ENCODE results near the gene SEPTIN11.
"Not testable (repeated sequence)": the region's sequence is repeated elsewhere in the genome, so short reads cannot be mapped to it uniquely, and the experiment has no call there.

SEPTIN11 gene

DNA sequence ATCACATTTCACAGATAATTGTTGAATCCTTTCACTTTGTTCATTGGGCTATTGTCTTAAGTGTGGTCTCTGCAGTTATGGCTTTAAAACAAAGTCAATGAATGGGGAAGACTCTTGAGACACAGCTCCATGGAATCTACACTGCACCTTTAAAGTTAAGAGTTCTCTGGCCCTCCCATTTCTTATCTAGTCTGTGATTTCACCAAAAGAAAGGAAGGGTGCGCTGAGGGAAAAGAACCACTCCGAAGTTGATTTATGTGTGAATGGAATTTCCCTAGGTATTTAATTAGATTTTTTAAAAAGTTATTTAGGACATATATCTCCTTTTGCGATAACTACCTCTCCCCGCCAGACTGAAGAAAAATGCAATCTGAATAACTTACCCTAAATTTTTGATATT is 2.5 kb downstream of the SEPTIN11 start:
- no peak for DNase-seq (ENCODE audit: low spot score)

DNA sequence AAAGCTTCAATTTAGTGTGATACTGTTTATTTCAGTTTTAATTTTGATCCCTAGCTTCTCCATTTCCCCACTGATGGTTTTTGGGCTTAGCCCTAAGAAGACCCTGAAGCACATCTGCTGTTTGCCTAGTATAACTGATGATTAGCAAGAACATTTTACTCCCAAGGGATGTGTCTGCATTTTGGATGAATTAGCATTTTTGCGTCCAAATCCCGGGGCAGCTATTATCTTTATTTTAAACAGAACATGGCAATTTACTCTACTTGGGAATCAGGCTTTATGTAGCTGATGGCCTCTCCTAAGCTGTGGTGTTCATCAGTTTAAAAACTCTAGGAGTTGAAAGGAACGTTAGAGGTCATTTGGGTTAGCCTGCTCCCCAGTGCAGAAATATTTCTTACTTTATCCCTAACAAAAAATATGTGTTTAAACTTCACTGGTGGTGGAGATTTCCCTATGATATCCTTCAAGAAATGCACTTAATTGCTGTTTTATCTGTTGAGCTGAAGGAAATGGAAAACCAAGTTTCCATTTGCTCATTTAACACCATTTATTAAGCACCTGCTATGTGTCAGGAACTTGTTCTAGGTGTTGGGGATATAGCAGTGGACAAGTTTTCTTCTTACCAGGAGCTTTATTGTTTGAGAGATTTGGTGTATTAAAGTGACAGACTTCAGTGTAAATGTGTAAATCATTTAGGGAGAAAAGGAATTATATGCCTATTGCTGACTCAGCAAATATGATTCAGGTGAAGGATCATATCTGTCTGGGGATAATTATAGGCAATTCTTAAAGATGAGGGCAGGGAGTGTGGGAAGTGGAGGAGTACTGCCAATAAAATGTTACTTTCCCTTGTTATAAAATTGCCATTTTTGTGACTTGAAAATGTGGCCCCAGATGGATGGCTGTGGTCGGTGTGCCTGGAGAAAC is 3.4 kb downstream of the SEPTIN11 start:
- no peak for DNase-seq (ENCODE audit: low spot score)

DNA sequence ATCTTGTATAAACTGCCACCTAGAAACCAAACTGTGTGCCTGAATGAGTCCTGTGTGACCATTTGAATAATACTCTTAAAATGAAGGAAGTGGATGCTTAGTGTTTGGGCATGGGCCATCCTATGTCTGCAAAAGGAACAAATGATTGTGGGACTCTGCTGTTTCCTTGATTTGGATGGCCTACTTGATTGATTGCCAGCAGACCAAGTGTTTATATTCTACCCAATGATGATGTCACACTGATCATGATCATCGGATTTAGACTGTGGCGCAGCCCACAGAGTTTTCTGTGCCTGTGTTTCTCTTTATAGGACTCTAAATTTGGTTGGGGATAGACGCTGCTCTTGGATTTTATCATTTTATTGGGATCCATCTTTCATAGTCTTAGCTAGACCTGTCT is 4.4 kb downstream of the SEPTIN11 start:
- no peak for DNase-seq (ENCODE audit: low spot score)

DNA sequence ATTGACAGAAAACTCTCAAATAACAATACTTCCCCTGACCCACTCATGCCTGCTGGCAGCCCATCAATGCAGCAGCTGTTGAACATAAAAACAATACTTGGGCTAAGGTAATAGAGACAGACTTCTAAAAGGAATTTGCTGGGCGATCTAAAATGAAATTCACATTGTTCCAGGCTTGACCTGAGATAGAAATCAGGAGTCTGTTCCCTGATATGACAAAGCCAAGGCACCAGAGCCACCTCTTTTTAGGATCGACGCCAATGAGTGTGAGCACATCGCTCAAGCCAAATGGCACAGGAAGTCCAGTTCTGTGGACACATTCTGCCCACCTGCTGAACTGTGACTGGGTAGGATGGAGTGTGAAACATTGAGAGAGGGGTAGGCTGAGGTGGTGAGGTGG is 4.9 kb downstream of the SEPTIN11 start:
- DNase-seq (ENCODE audit: low spot score): no peak

DNA sequence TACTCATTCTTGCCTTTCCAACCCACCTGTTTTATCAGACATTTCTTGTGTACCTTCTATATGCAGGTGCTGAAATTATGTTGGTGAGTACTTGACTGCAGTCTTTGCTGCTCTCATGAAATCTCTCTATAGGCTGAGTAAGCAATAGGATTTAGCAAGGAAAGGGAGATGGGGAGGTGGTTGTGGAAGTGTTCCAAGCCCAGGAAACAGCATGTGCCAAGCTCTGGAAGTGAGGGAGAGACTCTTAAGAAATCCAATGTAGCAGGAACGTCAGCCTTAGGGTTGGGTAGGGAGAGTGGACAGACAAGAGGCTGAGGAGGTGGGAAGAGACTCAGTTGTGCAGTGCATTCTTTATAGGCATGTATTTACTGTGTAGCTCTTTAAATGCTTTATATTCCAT is 5.6 kb downstream of the SEPTIN11 start:
- no peak for DNase-seq (ENCODE audit: low spot score)

DNA sequence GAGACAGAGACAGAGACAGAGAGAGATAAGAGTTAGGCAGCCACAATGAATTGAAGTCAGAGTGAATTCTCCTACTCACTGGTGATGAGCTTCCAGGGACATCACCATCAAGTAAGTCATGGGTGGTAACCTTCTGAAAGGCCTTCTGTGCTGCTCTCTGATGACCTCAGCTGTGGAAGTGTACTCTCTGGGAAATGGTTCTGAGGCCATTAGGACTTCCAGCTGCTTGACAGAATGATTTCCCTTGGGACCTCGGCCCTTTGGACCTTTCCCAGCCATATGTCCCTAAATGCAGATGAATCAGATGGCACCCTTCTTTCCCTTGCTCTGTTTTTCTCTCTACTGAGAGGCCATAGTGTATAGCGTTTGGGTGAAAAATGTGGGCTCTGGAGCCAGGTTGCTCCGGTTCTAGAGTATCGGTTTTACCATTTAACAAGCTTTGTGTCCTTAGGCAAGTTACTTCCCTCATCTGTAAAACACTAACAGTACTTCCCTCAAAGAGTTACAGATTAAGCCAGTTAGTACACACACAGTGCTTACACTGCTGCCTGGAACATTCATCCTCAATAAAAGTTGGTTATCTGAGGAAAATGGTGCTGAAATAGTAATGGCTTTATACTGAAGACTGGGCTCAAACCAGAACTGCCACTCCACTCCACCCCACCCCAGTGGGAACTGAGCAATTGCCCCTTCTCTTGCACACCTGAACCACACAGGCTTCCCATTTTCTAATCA is 7.6 kb downstream of the SEPTIN11 start:
- no peak for DNase-seq (ENCODE audit: low spot score)

DNA sequence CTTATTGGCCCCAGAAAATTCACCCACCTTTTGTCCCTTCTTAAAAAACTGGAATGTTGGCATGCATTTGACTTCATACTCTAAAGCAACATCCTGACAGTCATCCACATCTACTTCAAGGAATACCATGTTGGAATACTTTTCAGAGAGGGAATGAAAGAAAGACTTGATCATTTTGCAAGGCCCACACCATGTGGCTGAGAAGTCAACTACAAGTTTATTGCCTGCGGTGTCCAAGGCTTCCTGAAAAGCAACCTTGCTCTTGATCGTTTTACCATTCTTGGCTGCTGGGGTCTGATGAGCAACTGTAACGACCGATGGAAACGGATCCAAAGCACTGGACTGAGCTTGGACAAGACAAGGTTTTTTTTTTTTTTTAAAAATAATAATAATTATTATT is 9.3 kb downstream of the SEPTIN11 start:
- no peak for DNase-seq (ENCODE audit: low spot score)

DNA sequence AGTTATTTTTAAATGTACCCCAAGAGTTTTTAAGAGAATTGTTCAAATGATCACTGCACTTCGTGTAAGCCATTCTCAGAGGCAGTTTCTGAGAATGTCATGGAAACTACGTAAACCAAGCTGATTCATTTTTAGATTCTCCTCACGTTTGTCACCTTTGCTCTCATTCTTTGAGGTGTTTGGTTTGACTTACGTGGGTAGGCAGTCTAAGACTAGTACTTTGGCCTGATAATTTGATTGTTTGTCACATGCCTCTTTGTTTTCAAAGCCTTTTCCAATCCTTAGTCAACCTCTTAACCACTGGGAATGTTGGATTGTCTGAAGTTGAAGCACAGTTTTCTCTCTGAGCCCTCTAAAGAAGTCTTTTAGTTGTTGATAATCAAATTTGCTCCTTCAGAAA is 10.5 kb downstream of the SEPTIN11 start:
- DNase-seq (ENCODE audit: low spot score): no peak

DNA sequence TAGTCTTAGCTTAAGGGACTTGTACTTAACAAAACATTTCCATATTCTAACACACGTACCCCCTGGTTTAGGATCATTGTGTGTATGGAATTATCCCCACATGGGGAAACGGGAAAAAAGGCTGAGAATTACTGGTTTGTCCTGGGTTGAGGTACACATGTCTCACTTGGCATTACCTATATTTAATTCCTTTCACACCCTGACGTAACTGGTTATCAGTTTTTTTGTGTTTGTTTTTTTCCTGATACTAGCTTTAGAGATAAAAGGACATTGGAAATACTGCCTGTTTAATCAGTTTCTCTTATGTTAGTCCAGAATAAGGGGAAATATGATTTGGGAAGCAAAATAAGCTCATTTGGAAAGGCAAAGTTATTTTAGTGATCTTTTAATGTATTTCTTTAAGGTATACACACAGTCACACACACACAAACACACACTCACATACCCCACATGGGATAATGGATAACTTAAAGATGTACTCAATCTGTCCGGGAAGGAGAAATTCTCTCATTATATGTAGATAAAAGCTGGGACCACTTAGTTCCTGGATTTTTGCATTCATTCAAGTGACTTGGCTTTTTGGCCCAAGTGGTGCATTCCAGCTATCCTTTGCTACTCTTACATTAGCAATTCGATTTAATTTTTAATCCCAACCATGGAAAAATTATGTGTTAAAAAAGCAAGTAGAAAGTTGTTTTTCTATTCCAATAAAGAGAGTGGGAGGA is 13.0 kb downstream of the SEPTIN11 start:
- no peak for DNase-seq (ENCODE audit: low spot score)

DNA sequence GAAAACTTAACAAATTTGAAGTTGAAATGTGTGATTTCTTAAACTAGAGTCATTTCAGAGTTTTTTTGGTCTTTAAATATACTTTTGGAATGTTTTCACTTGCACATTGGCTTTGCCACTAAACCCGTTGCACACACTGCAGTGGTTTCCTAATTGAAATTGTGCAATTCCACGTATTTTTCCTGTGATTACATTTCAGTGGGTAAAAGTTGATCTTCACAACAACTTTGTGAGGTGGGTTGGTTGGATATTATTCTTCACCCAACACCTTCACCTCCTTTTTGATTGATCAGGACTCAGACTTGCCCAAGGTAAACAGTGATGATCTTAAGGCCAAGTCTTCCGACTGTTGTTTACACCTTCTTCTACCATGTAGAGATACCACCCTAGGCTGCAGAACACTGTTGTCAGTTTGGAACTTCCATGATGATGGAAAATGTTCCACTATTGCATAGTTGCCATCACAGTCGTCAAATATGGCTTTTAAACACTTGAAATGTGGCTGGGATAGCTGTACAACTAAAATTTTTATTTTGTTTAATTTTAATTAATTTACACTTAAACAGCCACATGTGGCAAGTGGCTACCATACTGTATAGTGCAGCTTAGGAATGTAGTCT is 13.7 kb downstream of the SEPTIN11 start:
- DNase-seq (ENCODE audit: low spot score): no peak

DNA sequence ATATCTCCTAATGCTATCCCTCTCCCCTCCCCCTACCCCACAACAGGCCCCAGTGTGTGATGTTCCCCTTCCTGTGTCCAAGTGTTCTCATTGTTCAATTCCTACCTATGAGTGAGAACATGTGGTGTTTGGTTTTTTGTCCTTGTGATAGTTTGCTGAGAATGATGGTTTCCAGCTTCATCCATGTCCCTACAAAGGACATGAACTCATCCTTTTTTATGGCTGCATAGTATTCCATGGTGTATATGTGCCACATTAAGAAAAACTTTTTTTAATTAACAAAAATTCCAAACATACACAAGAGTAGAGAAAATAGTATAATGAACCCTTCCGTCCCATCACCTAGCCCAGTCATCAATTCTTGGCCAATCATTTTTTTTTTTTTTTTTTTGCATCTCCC is 14.4 kb downstream of the SEPTIN11 start:
- not testable (repeated sequence) for DNase-seq (ENCODE audit: low spot score)

DNA sequence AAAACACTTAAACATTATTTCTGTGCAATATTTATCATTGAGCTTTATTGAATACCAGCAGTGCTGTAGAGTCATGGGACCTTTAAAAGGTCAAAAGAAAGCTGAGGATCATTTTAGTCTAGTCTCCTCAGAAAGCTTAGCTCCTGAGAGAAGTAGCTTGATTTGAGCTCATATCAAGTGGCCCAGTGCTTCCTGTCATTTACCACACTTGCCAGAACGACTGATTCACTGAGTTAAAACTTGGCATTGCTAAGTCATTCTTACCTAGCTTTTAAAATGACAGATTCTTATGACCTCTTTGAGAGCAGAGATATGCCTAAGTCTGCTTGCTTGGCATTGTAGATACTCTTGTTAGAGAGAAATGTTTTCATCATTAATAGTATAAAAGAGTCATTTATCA is 15.2 kb downstream of the SEPTIN11 start:
- DNase-seq (ENCODE audit: low spot score): no peak

DNA sequence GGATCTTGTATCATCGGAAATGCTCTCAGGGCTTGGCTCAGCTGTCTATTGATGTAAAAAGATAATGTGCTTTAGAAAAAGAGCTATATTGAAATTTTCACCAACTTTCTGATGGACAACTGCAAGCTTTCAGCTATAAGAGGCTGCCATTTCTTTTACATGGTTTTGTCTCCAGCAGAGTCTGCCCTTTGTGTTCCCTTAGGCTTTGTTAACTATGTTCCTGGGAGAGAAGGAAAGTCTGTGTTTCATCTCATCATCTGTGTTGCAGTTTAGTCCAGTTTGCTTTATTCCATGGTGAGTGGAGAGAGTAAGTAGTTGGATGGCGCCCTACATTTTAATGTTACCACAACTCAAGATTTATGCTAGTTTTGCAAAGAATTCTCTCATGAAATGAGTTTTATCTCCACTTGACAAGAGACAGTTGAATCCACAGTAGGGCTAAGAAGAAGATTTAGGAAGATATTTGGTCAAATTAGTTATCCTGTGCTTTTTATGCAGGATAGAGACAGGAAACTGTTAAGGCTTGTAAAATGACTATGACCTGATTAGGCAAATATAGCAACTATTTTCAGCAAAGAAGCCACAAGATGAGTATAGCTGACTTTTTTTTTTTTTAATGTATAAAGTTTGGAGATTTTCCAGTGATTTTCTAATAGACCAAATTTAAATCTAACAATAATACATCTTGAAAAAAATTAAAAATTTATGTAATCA is 16.5 kb downstream of the SEPTIN11 start:
- no peak for DNase-seq (ENCODE audit: low spot score)

DNA sequence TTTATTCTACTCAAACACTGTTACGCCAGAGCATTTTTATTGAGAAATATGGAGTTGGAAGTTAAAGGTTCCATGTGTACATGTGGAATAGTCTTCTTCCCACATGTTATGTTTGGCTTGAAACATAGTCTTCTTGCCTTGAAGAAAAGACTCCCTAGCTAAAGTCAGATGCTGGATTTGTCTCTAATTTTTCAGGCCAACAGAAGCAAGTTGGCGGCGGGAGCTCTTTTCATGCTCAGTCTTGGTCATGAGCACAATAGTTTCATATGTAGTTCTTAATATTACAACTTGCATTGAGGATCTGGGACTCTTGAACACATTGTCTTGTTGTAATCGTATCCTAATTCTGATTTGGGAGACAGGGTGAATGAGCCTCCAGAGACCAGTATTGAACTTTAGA is 19.4 kb downstream of the SEPTIN11 start:
- no peak for DNase-seq (ENCODE audit: low spot score)

DNA sequence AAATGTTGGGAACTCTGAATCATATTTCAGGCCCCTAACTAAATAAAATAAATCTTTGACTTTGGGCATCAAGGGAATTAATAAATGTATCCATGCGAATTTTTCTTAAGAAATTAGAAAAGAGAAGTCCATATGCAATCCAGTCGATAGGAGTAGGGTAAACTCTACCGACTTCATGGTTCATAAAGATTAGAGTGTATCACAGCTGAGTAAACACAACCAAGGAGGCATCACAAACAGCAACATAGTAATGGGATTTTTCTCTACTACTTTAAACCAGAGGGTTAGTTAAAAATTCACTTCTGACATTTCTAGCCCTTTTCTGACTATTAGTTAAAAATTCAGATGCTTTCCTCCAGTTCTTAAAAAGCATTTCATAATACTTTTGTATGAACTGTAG is 19.9 kb downstream of the SEPTIN11 start:
- DNase-seq (ENCODE audit: low spot score): no peak

DNA sequence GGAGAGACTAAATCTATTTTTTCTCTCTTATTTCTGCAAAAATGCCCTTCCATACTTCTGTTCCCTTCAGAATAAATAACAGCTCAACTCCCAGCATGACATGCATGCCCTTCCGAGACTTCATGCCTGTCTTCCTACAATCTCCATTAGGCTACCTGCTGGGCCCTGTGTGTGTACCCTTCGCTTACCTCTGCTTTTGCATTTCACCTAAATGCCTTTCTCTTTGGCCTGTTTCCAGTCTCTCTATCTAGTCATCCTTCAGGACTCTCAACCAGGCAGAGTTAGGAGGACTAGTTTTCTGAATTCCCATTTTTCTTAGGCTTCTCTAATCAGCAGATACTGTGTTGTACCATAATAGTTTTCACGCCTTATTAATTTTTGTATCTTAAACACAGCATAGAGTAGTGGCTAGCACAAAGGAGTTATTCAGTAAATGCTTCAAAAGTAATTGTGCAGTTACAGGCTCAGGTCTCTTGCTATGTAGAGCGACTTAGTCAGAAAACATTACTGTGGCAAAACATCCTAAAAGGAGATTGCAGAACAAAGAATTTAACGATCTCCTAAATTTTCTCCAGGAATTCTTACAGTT is 20.5 kb downstream of the SEPTIN11 start:
- DNase-seq (ENCODE audit: low spot score): peak; percentile 75

DNA sequence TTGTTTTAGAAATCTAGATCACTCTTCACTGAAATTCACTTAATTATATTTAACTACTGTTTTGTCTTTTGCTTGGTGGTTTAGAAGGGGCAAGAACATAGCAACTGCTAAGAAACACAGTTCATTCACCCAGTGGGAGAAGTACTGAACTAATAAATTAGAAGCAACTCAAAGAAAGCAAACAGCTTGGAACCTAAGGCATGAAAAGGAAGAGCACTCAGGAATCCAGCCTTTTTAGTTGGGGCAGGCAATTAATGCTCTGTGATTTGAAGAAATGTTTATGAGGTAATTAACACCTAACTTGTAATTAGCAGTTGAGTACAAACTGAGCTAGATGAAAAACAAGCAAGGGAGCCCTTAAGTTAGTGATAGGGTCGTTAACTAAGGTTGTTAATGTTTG is 22.8 kb downstream of the SEPTIN11 start:
- DNase-seq (ENCODE audit: low spot score): no peak

DNA sequence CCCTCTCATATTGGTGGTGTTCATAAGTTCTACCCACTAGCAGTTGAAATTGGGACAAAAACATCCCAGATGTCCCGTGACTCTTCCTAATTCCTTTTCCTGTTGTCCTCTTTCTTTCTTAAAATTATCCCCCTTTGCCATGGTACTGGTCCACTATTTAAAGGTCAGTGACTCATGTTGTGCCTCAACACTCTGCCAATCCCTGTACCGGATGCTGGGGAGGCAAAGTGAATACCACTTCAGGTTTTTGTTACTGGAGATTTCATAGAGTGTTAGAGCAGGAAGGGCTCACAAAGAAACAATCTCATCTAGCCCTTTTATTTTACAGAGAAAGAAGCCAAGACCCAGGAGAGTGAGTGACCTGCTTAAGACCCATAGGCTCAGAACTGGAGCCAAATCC is 24.6 kb downstream of the SEPTIN11 start:
- DNase-seq (ENCODE audit: low spot score): no peak

DNA sequence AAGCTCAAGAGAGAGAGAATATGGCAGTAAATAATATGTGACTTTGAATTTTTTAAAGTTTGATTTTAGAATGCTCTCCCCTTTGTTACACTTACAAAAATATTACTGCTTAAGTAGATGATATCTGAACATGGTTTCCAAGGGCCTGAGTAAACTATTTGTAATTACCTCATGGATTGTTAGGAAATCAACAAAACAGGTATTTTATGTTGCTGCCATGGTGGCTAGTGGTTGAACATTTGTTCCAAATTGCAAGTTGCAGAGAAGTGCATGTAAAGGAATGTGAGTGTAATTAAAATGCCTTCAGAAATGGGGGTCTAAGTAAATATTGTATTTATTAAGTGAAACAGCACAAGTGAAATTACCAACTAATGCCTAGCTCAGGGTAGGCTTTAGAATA is 27.6 kb downstream of the SEPTIN11 start:
- no peak for DNase-seq (ENCODE audit: low spot score)

DNA sequence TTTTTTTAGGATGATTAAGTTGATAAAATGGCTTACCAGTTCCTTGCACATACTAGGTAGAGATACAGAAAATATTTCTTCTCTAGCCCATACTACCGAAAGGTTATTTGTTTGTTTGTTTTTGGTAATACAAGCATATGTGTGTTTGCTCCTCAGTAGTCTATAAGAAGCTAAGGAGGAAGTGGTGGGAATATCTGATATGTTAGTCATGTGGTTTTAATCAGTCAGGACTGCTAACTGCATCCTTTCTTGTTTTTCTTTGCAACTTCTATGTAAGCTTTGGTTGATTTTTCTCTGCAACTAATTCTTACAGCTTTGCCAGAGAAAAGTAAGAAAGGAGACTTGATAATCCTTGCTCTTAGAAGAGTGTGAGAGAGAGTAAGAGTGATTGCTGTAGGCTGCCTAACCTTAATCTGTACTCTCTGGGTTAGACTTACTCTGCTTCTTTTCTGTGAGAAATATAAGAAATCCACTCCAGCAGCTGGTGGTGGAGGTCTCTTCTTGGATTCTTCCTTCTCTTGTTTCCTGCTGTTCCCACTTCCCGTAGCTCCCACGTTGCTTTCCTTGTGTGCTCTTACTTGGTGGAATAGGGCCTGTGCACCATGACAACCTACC is 28.3 kb downstream of the SEPTIN11 start:
- DNase-seq (ENCODE audit: low spot score): no peak

DNA sequence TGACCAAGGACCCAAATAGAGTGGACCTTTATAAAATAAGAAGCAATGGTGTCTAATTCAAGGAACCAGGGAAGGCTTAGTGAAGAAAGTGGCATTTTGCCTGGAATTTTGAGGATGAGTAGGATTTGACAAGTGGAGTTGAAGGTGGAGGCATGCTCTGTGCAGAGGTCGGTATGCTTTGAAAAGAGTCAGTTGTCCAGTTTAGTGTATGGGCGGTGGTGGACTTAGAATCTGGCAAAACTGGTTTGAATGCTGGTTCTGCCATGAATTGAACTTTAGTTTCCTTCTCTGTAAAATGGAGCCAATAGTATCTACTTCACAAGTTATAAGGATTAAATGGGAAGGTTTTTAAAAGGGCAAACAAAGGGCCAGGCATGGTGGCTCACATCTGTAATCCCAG is 29.7 kb downstream of the SEPTIN11 start:
- no peak for DNase-seq (ENCODE audit: low spot score)

Measured in iPS-NIHi11 (cell line).